ENCODE results near the gene CFAP43.
A peak's percentile ranks its signal among the peaks of the same experiment; 100 is the strongest.

Gene CFAP43

DNA sequence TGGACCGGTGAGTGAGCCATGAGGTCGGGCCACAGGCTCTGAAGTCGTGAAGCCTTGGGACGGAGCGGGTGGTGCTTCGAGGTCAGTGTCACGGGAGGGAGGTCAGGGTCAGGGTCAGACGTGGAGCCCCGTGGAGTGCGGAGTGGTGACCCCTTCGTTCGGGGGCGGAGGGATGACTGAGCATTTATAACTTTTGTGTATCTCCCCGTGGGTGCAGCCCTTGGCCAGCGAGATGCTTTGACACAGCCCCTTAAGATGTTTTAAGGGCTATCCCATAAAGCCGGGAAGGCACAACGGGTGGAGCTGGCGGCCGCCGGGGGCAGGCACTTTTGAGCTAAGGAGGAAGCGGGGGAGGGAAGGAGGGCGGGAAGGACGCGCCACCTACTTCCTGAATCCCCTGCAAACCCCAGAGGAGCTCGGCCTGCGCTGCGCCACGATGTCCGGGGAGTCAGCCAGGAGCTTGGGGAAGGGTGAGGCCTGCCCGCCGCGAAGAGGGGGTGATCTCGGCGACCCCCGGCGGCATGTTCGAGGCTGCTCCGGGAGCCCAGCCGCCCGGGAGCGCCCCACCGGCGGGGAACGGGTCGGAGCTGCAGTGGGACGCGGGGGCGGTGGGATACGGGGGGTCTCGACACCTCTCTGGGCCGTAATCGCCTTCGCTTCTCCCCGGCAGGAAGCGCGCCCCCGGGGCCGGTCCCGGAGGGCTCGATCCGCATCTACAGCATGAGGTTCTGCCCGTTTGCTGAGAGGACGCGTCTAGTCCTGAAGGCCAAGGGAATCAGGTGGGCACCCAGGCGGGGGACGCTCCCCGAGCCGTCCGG lies 22.5 kb upstream of the CFAP43 start, which contains the start of gene GSTO1:
GSTO1 (plus strand) TSS at position 400 of the 818 bp plus-strand sequence; CDS start at position 437, 37 bp downstream.
- Histone ChIP-seq H3K4me3 (ENCODE audit: low read length) (peak within 1 kb of the TSS; percentile 90), H3K36me3 (replicated peaks; ENCODE audit: insufficient read depth, low read length) (no peaks in the 10 kb centered on the region), H3F3A (ENCODE audit: insufficient read depth, low read length) (0 out of 2 replicates have a peak, but pooled peaks cover 8% of the 10 kb centered on the region), H3K9me2 (replicated peaks; ENCODE audit: insufficient read depth, low read length) (no peaks in the 10 kb centered on the region), H3K27me3 (replicated peaks; ENCODE audit: insufficient read depth, low read length) (no peaks in the 10 kb centered on the region), H3K9me3 (replicated peaks; ENCODE audit: insufficient read depth, low read length) (no peaks in the 10 kb centered on the region), H3K27ac (ENCODE audit: low read length) (peak within 1 kb of the TSS; percentile 40; the same call in 1 of the 2 replicates), H3K4me1 (ENCODE audit: low read length) (peaks cover 12% of the 10 kb centered on the region; the same call in 1 of the 2 replicates), H4K20me1 (ENCODE audit: insufficient read depth, low read length) (no peaks in the 10 kb centered on the region), H3K79me2 (ENCODE audit: low read length) (peaks cover 45% of the 10 kb centered on the region), H3K4me2 (ENCODE audit: low read depth, low read length) (peak within 1 kb of the TSS; percentile 78), H2AFZ (ENCODE audit: low read length) (peak within 1 kb of the TSS; percentile 94), H3K9ac (ENCODE audit: low read length) (peak within 1 kb of the TSS; percentile 89)
- no peak for TF ChIP-seq EZH2phosphoT487 (IDR thresholded peaks at IDR 0.05; ENCODE audit: low read length)
- TF ChIP-seq EZH2 (optimal IDR thresholded peaks at IDR 0.05; ENCODE audit: low read depth, low read length), result no peak
- TF ChIP-seq, protein P1, sequence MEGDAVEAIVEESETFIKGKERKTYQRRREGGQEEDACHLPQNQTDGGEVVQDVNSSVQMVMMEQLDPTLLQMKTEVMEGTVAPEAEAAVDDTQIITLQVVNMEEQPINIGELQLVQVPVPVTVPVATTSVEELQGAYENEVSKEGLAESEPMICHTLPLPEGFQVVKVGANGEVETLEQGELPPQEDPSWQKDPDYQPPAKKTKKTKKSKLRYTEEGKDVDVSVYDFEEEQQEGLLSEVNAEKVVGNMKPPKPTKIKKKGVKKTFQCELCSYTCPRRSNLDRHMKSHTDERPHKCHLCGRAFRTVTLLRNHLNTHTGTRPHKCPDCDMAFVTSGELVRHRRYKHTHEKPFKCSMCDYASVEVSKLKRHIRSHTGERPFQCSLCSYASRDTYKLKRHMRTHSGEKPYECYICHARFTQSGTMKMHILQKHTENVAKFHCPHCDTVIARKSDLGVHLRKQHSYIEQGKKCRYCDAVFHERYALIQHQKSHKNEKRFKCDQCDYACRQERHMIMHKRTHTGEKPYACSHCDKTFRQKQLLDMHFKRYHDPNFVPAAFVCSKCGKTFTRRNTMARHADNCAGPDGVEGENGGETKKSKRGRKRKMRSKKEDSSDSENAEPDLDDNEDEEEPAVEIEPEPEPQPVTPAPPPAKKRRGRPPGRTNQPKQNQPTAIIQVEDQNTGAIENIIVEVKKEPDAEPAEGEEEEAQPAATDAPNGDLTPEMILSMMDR (IDR thresholded peaks at IDR 0.05; ENCODE audit: low read length), result no peak
- peak; percentile 43 for DNase-seq

DNA sequence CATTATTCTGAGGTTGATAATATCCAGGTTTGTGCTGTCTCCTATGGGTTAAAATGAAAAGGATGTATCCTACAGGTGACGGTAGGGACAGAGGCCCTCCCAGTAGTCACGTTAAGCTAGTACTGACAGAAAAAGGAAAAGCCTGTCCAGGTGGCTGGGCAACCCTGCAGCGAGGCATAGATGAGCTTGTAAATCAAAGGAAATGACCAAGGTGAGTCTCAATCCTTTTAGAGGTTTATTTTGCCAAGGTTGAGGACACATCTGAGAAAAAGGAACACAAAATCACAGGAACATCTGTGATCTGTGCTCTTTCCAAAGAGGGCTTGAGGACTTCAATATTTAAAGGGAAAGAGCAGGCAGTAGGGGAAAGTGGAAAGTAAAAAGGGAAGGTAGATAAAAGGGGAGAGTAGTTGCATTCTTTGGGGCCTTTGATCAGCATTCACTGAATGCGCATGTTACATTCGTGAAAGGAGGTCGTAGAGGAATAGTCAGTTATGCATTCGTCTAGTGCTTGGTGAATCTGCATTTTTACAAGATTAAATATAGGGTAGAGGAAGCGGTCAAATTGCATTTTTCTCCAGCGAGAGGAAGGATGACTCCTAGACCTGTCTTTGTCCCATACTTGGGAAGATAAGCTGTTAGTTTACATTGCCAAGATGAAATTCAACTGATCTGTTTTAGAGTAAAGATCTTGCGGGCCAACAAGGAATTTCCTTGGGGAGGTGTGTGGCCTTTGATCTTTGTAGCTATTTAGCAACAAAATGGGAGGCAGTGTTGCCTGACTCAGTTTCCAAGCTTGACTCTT lies 21.6 kb upstream of the CFAP43 start:
- peak overlapping the region; percentile 89; the same call in 1 of the 2 replicates for H3K9ac ChIP-seq (ENCODE audit: low read length)
- TF ChIP-seq EZH2phosphoT487 (IDR thresholded peaks at IDR 0.05; ENCODE audit: low read length) (no peak), EZH2 (optimal IDR thresholded peaks at IDR 0.05; ENCODE audit: low read depth, low read length) (no peak)
- TF ChIP-seq, protein P1 (IDR thresholded peaks at IDR 0.05; ENCODE audit: low read length), result no peak
- no peaks in the 10 kb centered on the region for H3K27me3 ChIP-seq (replicated peaks; ENCODE audit: insufficient read depth, low read length)
- no peak overlapping the region for H3K27ac ChIP-seq (ENCODE audit: low read length)
- no peak for DNase-seq
- peak overlapping the region; percentile 90 for H3K4me3 ChIP-seq (ENCODE audit: low read length)
- peak overlapping the region; percentile 78 for H3K4me2 ChIP-seq (ENCODE audit: low read depth, low read length)
- H3F3A ChIP-seq (ENCODE audit: insufficient read depth, low read length), result 0 out of 2 replicates have a peak, but pooled peaks cover 8% of the 10 kb centered on the region
- peaks cover 40% of the 10 kb centered on the region for H3K79me2 ChIP-seq (ENCODE audit: low read length)
- peak overlapping the region; percentile 94 for H2AFZ ChIP-seq (ENCODE audit: low read length)
- H3K9me3 ChIP-seq (replicated peaks; ENCODE audit: insufficient read depth, low read length), result no peaks in the 10 kb centered on the region
- H3K9me2 ChIP-seq (replicated peaks; ENCODE audit: insufficient read depth, low read length), result no peaks in the 10 kb centered on the region
- no peaks in the 10 kb centered on the region for H3K36me3 ChIP-seq (replicated peaks; ENCODE audit: insufficient read depth, low read length)
- H3K4me1 ChIP-seq (ENCODE audit: low read length), result peaks cover 12% of the 10 kb centered on the region; the same call in 1 of the 2 replicates
- no peaks in the 10 kb centered on the region for H4K20me1 ChIP-seq (ENCODE audit: insufficient read depth, low read length)

DNA sequence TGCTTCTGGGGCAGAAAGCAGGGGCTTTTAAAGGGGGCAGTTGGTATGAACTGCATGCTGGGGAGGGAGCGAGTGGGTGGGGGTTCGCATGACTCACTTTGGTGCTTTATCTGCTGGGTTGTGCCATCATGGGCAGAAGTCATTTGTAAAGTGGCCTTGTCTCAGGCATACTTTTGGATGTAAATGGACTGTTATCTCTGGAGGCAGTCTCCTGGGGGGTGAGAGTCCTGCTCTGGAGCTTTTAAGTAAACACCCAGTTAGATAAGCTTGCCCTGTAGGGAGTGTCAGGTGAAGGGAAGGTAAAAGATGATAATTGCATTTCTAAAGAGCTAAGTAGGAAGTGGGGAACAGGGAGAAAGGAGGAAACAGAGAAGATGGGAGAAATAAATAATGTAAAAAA lies 20.9 kb upstream of the CFAP43 start:
- Histone ChIP-seq H3K27ac (ENCODE audit: low read length) (no peak overlapping the region), H3K9me3 (replicated peaks; ENCODE audit: insufficient read depth, low read length) (no peaks in the 10 kb centered on the region), H3K4me2 (ENCODE audit: low read depth, low read length) (no peak overlapping the region), H3K4me3 (ENCODE audit: low read length) (no peak overlapping the region), H3K9ac (ENCODE audit: low read length) (no peak overlapping the region), H2AFZ (ENCODE audit: low read length) (no peak overlapping the region), H3K27me3 (replicated peaks; ENCODE audit: insufficient read depth, low read length) (no peaks in the 10 kb centered on the region), H3K9me2 (replicated peaks; ENCODE audit: insufficient read depth, low read length) (no peaks in the 10 kb centered on the region), H4K20me1 (ENCODE audit: insufficient read depth, low read length) (no peaks in the 10 kb centered on the region), H3K4me1 (ENCODE audit: low read length) (peaks cover 12% of the 10 kb centered on the region; the same call in 1 of the 2 replicates), H3K36me3 (replicated peaks; ENCODE audit: insufficient read depth, low read length) (no peaks in the 10 kb centered on the region), H3K79me2 (ENCODE audit: low read length) (peaks cover 33% of the 10 kb centered on the region), H3F3A (ENCODE audit: insufficient read depth, low read length) (0 out of 2 replicates have a peak, but pooled peaks cover 8% of the 10 kb centered on the region)
- no peak for DNase-seq
- TF ChIP-seq, protein P1 (IDR thresholded peaks at IDR 0.05; ENCODE audit: low read length), result no peak

All from MM.1S (cell line).